Cerebellar cortex (tissue), 1 donor: ENCODE data around the gene GTPBP4.

Experiments
- DNase-seq: peaks from one replicate; pipeline ENCODE4 v3.0.0-alpha.2; 2015; ENCODE audit warnings: low spot score

Gene GTPBP4

DNA sequence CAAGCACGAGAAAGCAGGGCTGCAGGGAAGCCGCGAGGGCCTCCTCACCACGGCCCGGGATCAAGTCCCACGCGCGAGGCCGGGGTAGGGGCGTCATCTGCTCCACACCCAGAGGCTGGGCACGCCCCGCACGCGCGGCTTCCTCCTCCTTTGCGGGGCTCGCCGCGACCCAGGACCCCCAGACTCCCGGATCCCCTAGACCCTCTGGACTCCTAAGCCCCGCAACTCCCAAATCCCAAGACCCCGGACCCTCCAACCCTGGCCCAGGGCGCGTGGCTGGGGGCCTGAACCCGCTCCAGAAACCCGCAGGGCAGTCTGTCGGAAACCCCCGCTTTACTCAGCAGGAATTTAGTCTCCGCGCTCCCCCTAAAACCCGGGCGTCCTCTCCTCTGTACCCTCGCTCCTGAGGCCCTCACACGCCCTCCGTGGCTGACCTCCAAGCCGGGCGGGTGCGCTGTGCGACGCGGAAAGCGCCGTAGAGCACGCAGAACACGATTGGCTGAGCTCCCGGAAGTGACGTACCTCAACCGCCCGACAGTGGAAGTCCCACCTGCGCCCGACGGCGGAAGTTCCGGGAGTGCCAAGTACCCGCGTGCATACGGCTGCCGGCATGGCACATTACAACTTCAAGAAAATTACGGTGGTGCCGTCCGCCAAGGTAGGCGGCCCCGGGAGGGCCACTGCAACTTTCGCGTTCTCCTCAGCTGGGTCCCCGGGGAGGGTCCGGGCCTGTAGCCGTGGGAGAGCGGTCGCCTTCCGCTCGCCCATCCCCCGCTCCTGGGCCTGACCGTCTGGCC lies at the start of gene GTPBP4:
TSS of gene GTPBP4 (plus strand) at position 565 of the 797 bp plus-strand sequence. CDS start at position 611, 46 bp downstream.
- DNase-seq, result peak; percentile 98

DNA sequence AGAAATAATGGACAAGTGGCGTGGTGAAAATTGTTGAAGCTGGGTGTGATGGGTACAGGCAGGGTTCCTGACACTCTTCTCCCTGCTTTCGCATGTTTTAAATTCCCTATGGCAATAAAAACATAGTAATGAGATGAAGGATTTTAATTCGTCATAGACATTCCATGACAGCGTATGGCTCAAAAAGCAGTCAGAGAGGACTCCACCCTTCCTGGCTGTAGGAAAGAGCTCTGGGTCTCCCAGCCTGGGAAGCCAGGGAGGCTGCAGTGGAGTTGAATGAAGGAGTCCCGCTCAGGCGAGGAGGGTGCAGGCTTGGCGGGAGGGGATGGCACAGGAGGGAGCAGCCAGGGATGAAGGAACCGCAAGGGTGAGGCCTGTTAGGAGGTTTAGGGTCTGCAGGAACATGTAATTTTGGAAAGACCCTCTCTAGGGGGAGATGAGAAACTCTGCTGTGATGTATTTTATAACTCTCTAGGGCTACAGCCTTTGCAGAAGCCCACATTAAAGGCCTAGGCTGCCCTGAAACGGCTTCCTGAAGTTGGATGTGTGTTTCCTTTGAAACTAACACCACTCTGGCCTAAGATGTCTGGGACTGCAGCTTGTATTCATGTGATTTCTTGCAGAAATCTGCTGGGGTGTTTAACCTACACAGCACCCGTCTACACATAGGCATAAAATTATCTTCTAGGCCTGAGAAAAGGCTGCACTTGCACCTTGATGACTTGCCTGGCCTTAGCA lies 49.1 kb upstream of the GTPBP4 start:
- DNase-seq, result no peak

DNA sequence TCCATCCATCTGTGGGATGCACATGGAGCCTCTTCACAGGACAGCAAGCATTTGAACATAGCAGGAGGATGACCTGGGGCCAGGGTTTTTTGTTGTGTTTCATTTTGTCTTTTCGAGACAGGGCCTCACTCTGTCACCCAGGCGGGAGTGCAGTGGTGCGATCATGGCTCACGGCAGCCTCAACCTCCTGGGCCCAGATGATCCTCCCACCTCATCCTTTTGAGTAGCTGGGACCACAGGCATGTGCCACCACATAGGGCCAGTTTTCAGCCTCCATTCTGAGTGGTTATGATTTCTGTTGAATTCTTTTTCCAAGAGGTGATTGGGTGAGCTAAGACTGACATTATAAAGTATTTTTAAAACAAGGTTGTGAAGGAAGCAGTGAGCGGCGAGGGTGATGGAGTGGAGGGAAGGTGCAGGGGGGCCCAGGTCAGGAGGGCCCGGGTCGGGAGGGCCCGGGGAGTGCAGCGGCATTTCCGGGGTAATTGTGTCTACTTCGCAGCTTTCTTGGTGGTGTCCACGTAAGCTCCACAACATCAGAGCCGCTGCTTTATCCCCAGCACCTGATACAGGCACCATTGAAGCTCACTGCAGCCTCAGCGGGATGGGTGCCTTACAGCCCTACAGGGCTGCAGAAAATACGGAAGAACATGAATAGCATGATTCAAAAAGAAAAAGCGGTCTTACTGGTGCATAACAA lies 44.8 kb upstream of the GTPBP4 start:
- no peak for DNase-seq

DNA sequence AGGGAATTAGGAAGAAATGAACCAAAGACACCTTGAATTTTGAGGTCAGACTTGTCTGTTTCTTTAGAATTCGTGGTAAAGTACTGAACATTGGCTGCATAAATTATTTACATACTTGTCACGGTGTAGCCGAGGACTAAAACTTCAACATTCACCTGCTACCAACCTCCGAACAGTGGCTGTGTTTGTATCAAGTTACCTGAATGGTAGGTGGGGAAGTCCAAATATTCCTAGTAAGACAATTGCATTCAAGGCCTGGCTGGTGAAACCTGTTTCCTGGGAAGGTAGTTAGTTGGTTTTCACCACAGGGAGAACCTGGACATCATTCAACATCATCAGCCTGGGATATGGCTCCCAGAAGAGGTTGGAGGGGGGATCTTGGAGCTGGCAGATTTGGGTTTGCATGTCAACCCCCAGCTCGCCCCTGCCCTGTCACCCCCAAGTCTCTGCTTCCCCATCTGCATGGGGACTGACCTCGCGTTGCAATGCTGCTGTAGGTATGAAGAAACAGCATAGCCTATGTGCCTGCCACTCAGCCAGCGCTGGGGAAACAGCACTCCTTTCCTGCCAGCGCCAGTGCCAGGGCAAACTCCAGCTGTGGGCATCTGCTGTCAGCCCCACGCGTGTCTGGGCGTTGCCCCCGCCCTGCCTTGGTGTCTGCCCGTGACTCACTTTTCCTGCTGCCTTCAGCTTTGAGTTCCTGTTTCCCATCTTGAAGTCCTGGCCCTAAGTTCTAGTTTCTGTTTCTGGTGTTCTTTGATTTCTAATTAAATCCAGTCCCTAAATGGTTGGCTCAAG lies 44.0 kb upstream of the GTPBP4 start:
- no peak for DNase-seq

DNA sequence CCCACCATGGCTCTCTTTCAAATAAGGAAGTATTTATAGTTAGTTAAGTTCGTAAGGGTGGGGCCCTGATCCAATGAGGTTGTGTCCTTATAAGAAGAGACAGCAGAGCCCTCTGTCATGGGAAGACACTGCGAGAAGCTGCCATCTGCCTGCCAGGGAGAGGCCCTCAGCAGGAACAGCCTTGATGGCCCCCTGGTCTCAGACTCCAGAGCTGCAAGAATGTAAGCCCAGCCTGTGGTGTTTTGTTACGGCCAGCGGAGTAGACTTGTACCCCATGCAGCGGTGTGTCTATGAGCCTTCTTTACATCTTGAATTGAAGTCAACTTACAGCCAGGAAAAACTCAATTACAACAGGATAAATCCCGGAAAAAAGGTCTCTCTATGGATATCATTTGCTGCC lies 42.5 kb upstream of the GTPBP4 start:
- no peak for DNase-seq

DNA sequence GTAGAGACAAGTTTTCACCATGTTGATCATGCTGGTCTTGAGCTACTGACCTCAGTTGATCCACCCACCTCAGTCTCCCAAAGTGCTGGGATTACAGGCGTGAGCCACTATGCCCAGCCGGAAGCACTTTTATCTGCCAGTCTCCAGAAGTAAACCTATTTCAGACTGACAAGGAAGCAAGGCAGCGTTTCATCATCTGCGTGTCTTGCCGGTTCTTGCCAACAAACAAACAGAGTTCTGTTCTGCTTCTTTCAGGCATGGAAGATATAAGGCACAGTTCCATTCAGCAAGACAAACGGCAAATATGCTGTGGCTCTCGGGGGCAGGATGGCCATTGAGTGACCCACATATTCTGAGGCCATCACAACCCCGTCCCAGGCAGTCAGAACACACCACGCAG lies 41.2 kb upstream of the GTPBP4 start:
- no peak for DNase-seq

DNA sequence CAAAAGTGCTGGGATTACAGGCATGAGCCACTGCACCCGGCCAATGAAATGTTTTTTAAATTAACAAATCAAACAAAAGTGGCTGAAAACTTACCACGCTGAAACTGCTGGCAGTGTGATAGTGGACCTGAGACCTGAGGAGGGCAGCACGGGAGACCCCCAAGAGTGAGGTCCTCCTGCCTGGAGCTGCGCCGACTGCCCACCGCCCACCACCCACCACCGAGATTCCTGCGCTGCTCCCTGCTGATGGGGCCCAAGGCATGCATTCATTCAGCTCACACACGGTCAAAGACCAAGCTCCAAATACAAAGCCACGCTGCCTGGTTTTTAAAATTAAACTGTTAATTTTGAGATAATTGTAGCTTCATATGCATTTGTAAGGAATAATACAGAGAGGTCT lies 40.4 kb upstream of the GTPBP4 start:
- DNase-seq, result no peak

DNA sequence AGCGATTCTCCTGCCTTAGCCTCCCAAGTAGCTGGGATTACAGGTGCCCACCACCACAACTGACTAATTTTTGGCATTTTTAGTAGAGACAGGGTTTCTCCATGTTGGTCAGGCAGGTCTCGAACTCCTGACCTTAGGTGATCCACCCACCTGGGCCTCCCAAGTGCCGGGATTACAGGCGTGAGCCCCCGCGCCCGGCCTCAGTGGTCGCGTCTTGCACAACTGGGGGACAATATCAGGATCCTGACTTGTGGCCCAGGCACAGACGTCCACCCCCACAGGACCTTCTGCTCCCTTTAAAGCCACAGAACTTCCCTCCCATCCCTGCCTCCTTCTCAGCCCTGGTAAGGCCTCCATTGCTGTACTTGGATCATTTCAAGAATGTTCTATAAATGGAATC lies 39.9 kb upstream of the GTPBP4 start:
- DNase-seq, result no peak

DNA sequence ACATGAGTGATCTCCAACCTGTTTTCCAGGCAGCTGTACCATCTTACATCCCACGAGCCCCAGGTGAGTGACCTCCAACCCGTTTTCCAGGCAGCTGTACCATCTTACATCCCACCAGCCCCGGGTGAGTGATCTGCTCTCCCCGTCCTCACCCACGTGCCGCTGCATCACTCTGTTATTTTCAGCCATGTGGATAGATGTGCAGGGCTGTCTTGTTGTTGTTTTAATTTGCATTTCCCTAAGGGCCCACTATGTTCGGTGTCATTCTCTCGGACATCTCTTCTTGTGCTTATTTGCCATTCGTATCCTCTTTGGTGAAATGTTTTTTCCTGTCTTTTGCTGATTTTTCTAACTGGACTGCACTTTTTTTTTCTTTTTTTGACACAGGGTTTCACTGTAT lies 38.8 kb upstream of the GTPBP4 start:
- DNase-seq, result no peak

DNA sequence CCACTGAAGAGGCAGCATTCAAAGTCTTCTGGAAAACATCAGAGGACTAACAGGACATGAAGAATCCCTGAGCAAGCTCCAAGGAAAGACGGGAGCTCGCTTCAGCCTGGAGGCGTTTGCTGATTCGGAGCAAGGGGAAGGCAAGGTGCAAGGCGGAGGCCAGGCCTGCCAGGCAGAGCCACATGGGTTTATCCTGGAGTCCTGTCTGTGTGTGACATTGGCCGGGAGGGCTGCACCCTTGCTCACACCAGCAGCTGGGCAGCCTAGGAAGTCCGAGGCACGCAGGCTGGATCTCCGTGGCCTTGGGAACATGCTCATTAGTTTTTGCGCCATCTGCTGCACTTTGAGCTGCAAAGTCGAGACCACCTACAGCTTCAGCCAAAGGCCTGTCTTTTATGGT lies 34.4 kb upstream of the GTPBP4 start:
- no peak for DNase-seq

DNA sequence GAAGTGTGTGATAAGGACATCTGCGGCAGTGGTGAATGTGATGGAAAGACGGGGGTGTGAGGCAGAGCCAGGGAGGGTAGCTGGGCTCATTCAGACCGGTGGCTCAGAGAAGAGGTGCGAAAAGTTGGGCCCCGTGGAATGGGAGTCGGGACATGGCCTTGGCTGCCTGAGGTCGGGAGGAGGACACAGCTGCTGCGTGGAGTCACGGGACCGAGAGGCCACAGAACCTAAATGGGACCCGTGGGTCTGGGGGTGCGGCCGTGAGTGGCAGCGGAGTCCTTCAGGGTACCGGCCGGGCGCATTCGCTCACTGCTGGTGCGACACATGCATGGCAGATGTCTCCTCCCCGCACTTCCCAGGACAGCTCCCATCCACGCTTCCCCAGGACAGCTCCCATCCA lies 33.8 kb upstream of the GTPBP4 start:
- no peak for DNase-seq

DNA sequence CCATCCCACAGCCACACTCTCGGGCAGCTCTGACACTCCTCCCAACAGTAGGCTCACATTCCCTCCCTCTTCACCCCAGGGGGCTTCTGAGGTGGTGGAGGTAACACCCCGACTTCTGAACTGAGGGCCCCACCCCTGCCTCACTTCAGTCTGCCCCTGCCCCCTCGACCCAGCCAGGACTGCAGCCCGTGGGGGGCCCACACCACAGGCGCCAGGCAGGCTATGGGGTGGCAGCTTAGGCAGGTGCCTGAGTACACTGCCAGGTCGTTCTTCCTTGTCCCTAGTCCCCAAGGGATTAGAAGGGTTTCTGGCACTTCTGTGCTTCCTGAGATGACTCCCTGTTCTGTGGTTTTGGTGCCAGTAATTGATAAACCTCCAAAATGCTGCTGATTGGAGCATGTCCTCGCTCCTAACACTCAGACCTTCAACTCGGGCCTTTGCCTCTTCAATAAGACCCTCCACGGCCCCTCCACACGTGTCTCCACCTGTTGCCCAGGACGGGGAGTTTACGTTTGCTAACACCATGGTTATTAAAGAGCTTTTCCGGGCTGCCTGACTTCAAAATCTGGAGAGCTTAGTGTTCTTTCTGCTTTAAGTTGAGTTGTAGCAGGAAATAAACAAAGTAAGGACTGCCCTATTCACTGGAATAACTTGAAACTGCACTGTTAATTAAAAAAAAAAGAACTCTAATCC lies 33.0 kb upstream of the GTPBP4 start:
- no peak for DNase-seq

DNA sequence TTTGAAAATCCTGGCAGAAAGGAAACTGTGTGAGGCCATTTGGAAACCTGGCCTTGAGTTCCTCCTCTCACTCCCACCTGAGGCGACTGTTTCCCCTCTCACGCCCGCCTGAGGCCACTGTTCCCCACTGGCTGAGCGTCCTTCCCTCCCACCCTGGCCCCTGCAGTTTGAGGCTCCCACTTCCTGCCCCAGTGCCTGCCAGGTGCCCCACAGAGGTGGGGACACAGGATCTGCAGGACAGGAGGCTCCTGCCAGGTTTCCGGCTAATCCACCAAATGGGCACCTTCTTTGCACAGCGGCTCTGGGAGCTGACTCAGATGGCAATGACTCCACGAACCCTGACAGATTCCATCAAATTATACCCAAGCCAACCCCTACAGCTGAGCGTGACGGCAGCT lies 32.4 kb upstream of the GTPBP4 start:
- peak; percentile 66 for DNase-seq

DNA sequence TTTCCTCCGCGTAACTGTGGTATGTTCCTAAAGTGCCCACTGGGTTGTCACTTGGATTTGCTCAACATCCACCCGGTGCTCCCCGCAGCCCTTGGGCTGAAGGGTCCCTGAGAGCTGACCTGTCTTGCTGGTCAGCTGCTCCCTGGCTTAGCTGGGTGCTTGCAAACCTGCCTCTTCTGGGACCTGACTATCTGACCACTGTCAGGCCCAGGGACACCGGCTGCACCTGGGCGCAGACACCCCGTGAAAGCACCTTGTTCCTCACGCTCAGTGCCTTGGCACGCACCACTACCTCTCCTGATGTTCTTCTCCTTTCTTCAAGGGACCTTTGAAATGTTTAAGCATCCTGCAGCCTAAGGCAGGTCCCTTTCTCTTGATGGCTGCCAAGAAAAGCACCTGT lies 30.1 kb upstream of the GTPBP4 start:
- no peak for DNase-seq

DNA sequence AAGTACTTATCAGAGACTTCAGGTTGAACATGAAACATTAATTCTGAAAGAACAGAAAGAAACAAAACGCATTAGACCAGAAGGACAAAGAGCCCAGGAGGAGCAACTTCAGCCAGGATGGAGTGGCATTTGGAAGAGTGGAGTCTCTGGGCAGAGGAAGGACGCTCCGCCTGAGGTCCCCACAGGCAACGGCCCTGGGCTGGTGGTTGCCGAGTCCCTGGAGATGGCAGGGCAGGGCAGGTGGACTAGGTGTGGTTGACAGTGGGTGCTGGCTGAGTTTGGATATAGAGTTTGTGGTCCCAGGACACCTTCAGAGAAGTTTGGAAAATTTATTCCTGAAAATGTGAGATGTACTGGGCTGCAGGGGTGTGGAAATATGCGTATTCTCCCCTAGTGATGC lies 29.4 kb upstream of the GTPBP4 start:
- DNase-seq, result no peak

DNA sequence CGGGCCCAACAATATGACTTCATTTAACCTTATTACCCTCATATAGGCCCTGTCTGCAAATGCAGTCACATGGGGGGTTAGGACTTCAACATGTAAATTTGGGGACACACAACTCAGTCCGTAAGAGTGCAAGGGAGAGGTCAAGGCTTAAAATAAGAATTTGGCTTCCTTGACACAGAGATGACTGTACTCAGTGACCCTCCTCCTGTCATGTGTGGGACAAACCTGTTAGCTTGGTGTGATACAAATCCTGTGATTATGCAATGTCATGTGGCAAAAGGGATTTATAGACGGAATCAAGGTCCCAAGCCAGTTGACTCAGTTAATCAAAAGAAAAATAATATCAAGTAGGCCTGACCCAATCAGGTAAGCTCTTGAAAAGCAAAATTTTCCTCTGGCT lies 25.9 kb upstream of the GTPBP4 start:
- DNase-seq, result no peak

DNA sequence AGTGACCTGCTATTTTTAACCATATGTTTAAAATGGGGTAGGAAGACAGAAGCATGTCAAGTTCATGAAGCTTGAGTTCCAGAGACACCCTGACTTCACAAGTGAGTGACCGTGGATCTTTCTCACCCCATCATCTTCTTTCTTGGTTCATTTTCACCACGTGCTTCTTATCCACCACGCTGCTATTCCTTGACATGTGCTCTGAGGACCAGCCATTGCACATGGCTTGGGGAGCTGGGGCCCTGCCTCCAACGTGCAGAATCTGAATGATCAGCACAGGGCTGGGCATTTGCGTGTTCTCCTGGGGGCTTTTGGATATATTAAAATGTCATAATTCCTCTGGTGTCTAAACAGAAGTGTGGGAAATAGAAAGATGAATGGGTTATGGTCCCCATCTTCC lies 25.0 kb upstream of the GTPBP4 start:
- no peak for DNase-seq

DNA sequence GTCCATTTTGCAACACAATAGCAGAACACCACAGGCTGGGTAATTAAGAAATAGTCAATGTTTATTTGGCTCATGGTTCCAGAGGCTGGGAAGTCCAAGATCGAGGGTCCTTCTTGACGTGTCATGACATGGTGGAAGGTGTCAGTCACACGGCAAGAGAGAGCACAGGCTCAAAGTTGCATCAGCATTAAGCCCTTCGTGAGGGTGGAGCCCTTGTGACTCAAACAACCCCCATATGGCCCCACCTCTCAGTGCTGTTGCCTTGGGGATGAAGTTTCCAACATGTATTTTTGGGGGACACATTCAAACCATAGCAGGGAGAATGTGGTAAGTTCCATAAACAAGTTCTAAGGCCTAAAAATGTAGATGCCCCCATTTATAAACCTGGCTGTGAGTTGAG lies 24.6 kb upstream of the GTPBP4 start:
- DNase-seq, result no peak

DNA sequence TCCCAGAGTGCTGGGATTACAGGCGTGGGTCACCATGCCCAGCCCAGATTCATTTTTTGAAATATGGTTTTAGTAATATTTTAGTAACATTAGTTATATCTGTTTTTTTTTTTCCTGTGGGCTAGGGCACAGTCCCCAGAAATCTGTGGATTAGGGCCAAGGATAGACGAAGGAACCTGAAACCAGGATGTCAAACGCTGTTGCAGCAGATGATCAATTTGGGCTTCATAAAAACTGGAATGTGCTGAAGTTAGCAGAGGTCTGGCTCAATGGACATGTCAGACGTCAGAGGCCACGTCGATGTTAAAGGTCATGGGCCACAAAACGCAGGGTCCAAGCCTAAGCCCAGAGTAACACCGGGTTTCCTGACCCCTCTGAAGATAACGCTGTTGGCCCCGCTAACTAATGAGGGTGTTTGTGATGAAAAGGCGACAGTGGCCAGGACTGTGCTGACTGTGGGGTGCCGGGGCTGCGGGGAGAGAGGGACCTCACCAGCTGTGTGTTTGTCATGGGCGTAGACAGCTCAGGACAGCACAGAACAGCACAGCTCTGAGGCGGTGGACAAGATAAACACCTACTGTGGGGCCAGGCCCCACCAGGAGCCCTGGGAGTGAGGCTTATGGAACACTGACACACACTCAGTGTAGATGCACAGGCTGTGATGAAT lies 23.8 kb upstream of the GTPBP4 start:
- no peak for DNase-seq

DNA sequence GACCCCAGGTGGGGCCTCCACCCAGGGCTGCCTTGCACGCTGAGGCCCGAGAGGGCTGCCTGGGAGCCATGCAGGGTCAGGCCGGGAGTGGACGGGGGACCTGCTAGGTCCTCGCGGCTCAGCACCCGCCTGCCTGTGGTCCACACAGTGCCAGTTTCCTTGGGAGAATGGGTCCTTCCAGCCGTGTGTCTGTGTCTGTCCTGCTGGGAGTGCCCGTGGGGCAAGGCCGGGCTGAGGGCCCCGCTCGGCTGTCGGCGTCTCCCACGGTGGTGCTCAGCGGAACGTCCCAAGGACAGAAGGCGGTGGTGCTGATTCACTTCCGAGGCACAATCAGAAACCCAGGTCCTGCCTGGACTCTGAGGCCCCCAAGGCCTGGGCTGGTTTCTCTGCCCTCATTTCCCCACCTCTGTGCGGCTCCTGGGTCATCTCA lies 23.2 kb upstream of the GTPBP4 start:
- no peak for DNase-seq
